AML-193 (cell line): ENCODE measurements around the gene PTGR1.
"Not testable (repeated sequence)": the region's sequence is repeated elsewhere in the genome, so short reads cannot be mapped to it uniquely, and the experiment has no call there.

Experiments used
- DNase-seq, 2 experiments: peaks; one replicate each; lab custom pipeline; 2025; lab: John Stamatoyannopoulos, UW

Gene PTGR1

GRCh38 chr9:111613436-111614040 lies 14.1 kb upstream of the PTGR1 start:
- no peak for DNase-seq

- no peak for DNase-seq
These were observed 11.4 kb upstream of the PTGR1 start for GRCh38 chr9:111610845-111611244.

- DNase-seq = no peak
These were observed 10.7 kb upstream of the PTGR1 start for GRCh38 chr9:111610149-111610548.

- no peak for DNase-seq
These were observed 5.7 kb upstream of the PTGR1 start for GRCh38 chr9:111605041-111605559.

- no peak for DNase-seq
These were observed 4.7 kb upstream of the PTGR1 start for GRCh38 chr9:111604054-111604615.

- no peak for DNase-seq
These were observed 3.6 kb upstream of the PTGR1 start for GRCh38 chr9:111603041-111603440.

GRCh38 chr9:111601237-111602018 lies 2.0 kb upstream of the PTGR1 start:
- DNase-seq = no peak

GRCh38 chr9:111599955-111600343 lies 502 bp upstream of the PTGR1 start:
- DNase-seq = no peak

- no peak for DNase-seq
These were observed 735 bp downstream of the PTGR1 start for GRCh38 chr9:111598733-111599091.

GRCh38 chr9:111597852-111598732 lies 1.4 kb downstream of the PTGR1 start:
- peak; percentile 35 to 57 for DNase-seq

GRCh38 chr9:111588846-111589245 lies 10.6 kb downstream of the PTGR1 start:
- DNase-seq = no peak

- DNase-seq = no peak
These were observed 13.1 kb downstream of the PTGR1 start for GRCh38 chr9:111586378-111586777.

- no peak for DNase-seq
These were observed 16.6 kb downstream of the PTGR1 start for GRCh38 chr9:111582888-111583287.

GRCh38 chr9:111572950-111573604 lies 26.4 kb downstream of the PTGR1 start:
- no peak for DNase-seq

GRCh38 chr9:111568127-111568526 lies 31.3 kb downstream of the PTGR1 start:
- DNase-seq = not testable (repeated sequence)

GRCh38 chr9:111566234-111566633 lies 33.2 kb downstream of the PTGR1 start:
- no peak for DNase-seq

- no peak for DNase-seq
These were observed 38.2 kb downstream of the PTGR1 start for GRCh38 chr9:111561165-111561719.

GRCh38 chr9:111559000-111559610 lies 40.3 kb downstream of the PTGR1 start:
- no peak for DNase-seq

- DNase-seq = not testable (repeated sequence)
These were observed 44.0 kb downstream of the PTGR1 start for GRCh38 chr9:111555425-111555824.

- DNase-seq = no peak
These were observed 50.8 kb downstream of the PTGR1 start for GRCh38 chr9:111548623-111549022.
